ENCODE data around the gene REXO1. TPM values are rescaled to one million over a fixed set of nuclear protein-coding genes. Genes with fewer than 3 reads are reported as not detected.

Gene REXO1
- total and polyA plus RNA-seq, 9 of the 15 experiments (the other 6 are each of a cell fraction or from before 2014, with no cell fraction given) = 0.04 to 63.3 (median 15.8) TPM

- TF ChIP-seq ZBTB40 (IDR thresholded peaks at IDR 0.05) (no peak), ZBTB40 (CRISPR knock-in tag; IDR thresholded peaks at IDR 0.05) (no peak), TAF15 (IDR thresholded peaks at IDR 0.05; ENCODE audit: low read depth, low read length) (no peak), SMC3 (conservative IDR thresholded peaks at IDR 0.05; ENCODE audit: insufficient read depth, low read depth, low read length) (no peak), MLX (CRISPR knock-in tag; conservative IDR thresholded peaks at IDR 0.05) (no peak), FIP1L1 (IDR thresholded peaks at IDR 0.05; ENCODE audit: low read depth, low read length, poor library complexity, severe bottlenecking) (no peak), ZNF639 (CRISPR knock-in tag; conservative IDR thresholded peaks at IDR 0.05 in 1 of 2, IDR thresholded peaks at IDR 0.05 in 1 of 2) (no peak), DNMT1 (IDR thresholded peaks at IDR 0.05) (no peak), IRF1 (CRISPR knock-in tag; IDR thresholded peaks at IDR 0.05; ENCODE audit: borderline replicate concordance) (no peak), SMARCC2 (IDR thresholded peaks at IDR 0.05; ENCODE audit: low read depth) (no peak), ZNF717 (CRISPR knock-in tag; IDR thresholded peaks at IDR 0.05) (no peak)
Measured at GRCh38 chr19:1845642-1846041, 2.6 kb downstream of the REXO1 start (continued).

Data from K562 (cell line).